ENCODE results near the gene MASP1. TPM values are rescaled to one million over a fixed set of nuclear protein-coding genes. Genes with fewer than 3 reads are reported as not detected.

Gene MASP1
- total and polyA plus RNA-seq, 8 donors = 0.42 to 8.0 (median 6.2) TPM

DNA sequence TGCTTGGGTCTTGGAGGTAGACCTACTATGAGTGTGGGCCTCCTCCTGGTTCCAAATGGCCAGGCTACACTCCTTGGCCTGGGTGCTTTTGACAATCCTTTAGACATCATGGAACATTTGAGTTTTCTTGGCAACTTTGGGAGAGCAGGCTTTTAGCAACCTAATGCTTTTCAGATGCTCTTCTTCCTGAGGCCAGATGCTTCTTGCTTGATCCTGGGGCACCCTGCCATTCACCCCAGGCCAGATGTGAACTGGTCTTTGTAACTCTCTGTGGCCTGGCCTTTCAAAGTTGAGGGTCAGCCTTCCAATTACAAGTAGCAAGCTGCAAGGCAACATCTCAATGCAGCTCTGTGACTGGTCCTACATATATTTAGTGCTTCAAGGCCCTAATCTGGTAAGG lies 53.8 kb downstream of the MASP1 start:
- no peaks in the 10 kb centered on the region for H3K27me3 ChIP-seq
- TF ChIP-seq CTCF (IDR thresholded peaks at IDR 0.05) = no peak
- no peak overlapping the region for H3K4me3 ChIP-seq
- no peaks in the 10 kb centered on the region for H3K4me1 ChIP-seq
- ATAC-seq (no peak), DNase-seq (no peak)
- no peak overlapping the region for H3K27ac ChIP-seq
- intact Hi-C loops (cut with DNase I) = no loop called here
- H3K36me3 ChIP-seq = no peaks in the 10 kb centered on the region
- no peaks in the 10 kb centered on the region for H3K9me3 ChIP-seq

DNA sequence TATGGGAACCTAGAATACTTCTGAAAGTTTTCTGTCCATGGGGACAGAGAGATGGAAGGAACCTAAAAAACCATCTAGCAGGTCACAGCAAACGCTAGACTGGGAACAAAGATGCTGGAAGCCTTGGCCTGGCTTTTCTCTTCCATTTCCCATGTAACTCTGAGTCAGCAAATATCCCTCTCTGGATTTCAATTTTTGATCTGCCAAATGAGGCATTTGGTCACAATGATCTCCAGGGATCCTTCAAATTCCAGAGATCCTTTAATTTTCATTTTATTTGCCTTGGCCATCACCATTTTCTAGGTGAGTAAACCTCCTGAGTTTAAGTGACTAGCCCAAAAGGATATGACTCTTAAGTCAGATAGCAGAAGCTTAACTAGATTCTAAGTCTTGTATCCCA lies 54.6 kb downstream of the MASP1 start:
- Histone ChIP-seq H3K27me3 (no peaks in the 10 kb centered on the region), H3K9me3 (no peaks in the 10 kb centered on the region), H3K27ac (no peak overlapping the region), H3K36me3 (no peaks in the 10 kb centered on the region), H3K4me1 (no peaks in the 10 kb centered on the region), H3K4me3 (no peak overlapping the region)
- no peak for DNase-seq
- intact Hi-C loops (cut with DNase I) = no loop called here
- ATAC-seq = no peak
- no peak for TF ChIP-seq CTCF (IDR thresholded peaks at IDR 0.05)

DNA sequence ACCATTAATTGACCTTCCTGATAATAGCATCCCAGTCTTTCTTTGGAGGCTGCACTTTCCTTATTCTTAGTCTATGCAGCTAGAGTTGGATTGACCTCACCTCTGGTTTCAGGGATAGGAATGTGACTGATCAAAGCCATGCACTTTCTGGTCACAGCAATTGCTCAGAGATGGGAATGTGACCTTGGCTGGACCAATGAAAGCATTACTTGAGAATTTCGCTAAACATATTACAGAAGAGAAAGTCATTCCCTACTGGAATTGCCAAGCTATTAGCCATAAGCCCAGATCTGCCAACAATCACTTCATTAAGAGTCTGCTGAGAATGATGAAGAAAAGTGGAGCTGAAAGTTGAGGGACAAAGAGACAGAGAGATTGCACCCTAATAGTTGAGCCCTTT lies 61.5 kb downstream of the MASP1 start:
- Histone ChIP-seq H3K9me3 (no peaks in the 10 kb centered on the region), H3K4me3 (no peak overlapping the region), H3K36me3 (no peaks in the 10 kb centered on the region), H3K27ac (no peak overlapping the region), H3K4me1 (no peaks in the 10 kb centered on the region), H3K27me3 (no peaks in the 10 kb centered on the region)
- intact Hi-C loops (cut with DNase I) = no loop called here
- TF ChIP-seq CTCF (IDR thresholded peaks at IDR 0.05) = no peak
- ATAC-seq = no peak
- DNase-seq = no peak

DNA sequence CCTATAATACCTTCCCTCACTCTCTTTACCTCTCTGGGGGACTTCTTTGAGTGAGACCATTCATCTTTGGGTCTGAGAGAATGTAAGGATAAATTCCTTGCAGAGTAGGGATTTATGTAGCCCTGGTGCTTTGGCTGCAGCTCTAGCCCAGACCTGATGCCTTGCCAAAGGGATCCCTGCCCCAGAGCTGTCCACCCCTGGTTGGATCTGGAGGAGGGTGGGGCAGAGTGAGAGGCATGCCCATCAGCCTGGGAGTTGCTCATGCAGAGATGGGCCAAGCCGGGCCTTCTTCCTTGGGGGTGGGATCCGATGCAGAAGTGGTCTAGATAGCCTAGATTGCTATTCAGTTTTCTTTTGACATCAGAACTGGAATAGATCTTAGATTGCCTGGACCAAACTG lies 62.8 kb downstream of the MASP1 start:
- Histone ChIP-seq H3K27ac (no peak overlapping the region), H3K9me3 (no peaks in the 10 kb centered on the region), H3K27me3 (no peaks in the 10 kb centered on the region), H3K4me3 (no peak overlapping the region), H3K4me1 (no peaks in the 10 kb centered on the region), H3K36me3 (no peaks in the 10 kb centered on the region)
- TF ChIP-seq CTCF (IDR thresholded peaks at IDR 0.05) = no peak
- intact Hi-C loops (cut with DNase I) = loop anchor here in 1 of 2 donors (10.0 kb wide), 2 partner anchors 86 to 446 kb away; partner anchors contain the start of gene SST
- ATAC-seq (no peak), DNase-seq (no peak)

DNA sequence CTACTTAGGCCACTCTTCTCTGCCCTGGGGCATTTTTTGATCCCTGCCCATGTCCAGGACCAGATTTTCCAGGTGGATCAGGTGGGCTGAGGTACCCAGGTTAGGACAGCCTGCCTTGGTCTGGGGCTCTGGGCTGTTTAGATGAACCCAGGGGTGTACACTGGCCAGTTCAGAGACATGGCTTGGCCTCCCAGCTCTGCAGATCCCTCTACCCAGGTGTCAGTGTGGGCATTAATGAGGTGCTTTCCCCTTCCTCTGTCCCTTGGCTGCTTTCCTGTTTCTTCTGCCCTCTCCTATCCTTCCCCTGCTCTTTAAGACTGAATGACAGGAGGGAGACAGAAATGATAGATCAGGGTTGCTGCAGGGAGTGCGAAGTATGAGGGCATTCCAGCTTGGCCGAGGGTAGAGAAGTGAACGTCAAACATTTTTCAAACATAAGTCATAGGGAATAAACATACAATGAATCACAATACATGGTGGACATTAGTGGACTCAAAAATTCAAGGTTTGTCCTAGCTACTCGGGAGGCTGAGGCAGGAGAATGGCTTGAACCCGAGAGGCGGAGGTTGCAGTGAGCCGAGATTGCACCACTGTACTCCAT lies 63.8 kb downstream of the MASP1 start:
- H3K27me3 ChIP-seq = no peaks in the 10 kb centered on the region
- H3K27ac ChIP-seq = no peak overlapping the region
- intact Hi-C loops (cut with DNase I) = loop anchor here in 1 of 2 donors (10.0 kb wide), 2 partner anchors 87 to 447 kb away; partner anchors contain the start of gene SST
- no peak overlapping the region for H3K4me3 ChIP-seq
- no peak for TF ChIP-seq CTCF (IDR thresholded peaks at IDR 0.05)
- DNase-seq = no peak
- no peaks in the 10 kb centered on the region for H3K9me3 ChIP-seq
- H3K36me3 ChIP-seq = no peaks in the 10 kb centered on the region
- no peak for ATAC-seq
- H3K4me1 ChIP-seq = no peaks in the 10 kb centered on the region

Measured in left lung (tissue), 10 donors.